Stimulated activated CD8-positive, alpha-beta memory T cell treated with anti-CD3 and anti-CD28 coated beads, Interleukin-4, amount 100 ng/mL, for 1 hour (primary cell): ENCODE results near the gene PTPRM.

Experiments used
- DNase-seq, 2 donors: peaks; one replicate each; pipeline ENCODE4 v3.0.0-alpha.2; 2020; ENCODE audit warnings: low read depth in 2 of 2, low spot score in 1 of 2

Gene PTPRM

GRCh38 chr18:7803956-7804469, 236.9 kb downstream of the PTPRM start:
- DNase-seq: no peak

GRCh38 chr18:7805096-7805495, 238.0 kb downstream of the PTPRM start:
- no peak for DNase-seq

- DNase-seq: no peak
Measured at GRCh38 chr18:7805880-7806279, 238.8 kb downstream of the PTPRM start.

GRCh38 chr18:7807936-7808453, 240.9 kb downstream of the PTPRM start:
- no peak for DNase-seq

- DNase-seq: no peak
Measured at GRCh38 chr18:7808992-7809391, 241.9 kb downstream of the PTPRM start.

GRCh38 chr18:7809455-7809854, 242.3 kb downstream of the PTPRM start:
- no peak for DNase-seq

- no peak for DNase-seq
Measured at GRCh38 chr18:7809978-7810377, 242.9 kb downstream of the PTPRM start.

- no peak for DNase-seq
Measured at GRCh38 chr18:7812431-7813063, 245.4 kb downstream of the PTPRM start.

- DNase-seq: no peak
Measured at GRCh38 chr18:7813131-7813530, 246.0 kb downstream of the PTPRM start.

GRCh38 chr18:7814754-7815315, 247.7 kb downstream of the PTPRM start:
- no peak for DNase-seq

- no peak for DNase-seq
Measured at GRCh38 chr18:7815787-7816186, 248.7 kb downstream of the PTPRM start.

GRCh38 chr18:7817575-7818230, 250.6 kb downstream of the PTPRM start:
- DNase-seq: no peak

- no peak for DNase-seq
Measured at GRCh38 chr18:7821784-7822183, 254.7 kb downstream of the PTPRM start.

- no peak for DNase-seq
Measured at GRCh38 chr18:7822435-7823331, 255.6 kb downstream of the PTPRM start.

GRCh38 chr18:7824970-7825369, 257.9 kb downstream of the PTPRM start:
- DNase-seq: no peak

- DNase-seq: no peak
Measured at GRCh38 chr18:7830468-7830867, 263.4 kb downstream of the PTPRM start.

- DNase-seq: no peak
Measured at GRCh38 chr18:7839548-7839947, 272.4 kb downstream of the PTPRM start.

GRCh38 chr18:7840411-7840810, 273.3 kb downstream of the PTPRM start:
- DNase-seq: no peak

- DNase-seq: no peak
Measured at GRCh38 chr18:7844017-7844416, 276.9 kb downstream of the PTPRM start.

GRCh38 chr18:7844418-7844817, 277.3 kb downstream of the PTPRM start:
- no peak for DNase-seq

GRCh38 chr18:7846335-7846734, 279.2 kb downstream of the PTPRM start:
- no peak for DNase-seq
